ENCODE results near the gene SMARCAD1. TPM values are rescaled to one million over a fixed set of nuclear protein-coding genes. Genes with fewer than 3 reads are reported as not detected.

The SMARCAD1 gene
- total RNA-seq, 1 donor from 2014 or later: 24.2 TPM

- no peaks in the 10 kb centered on the region for H3K36me3 ChIP-seq
- H3K4me1 ChIP-seq: no peaks in the 10 kb centered on the region
- intact Hi-C loops (cut with DNase I): no loop called here
- no peaks in the 10 kb centered on the region for H3K9me3 ChIP-seq
- ATAC-seq: no peak
- no peak overlapping the region for H3K4me3 ChIP-seq
- no peak overlapping the region for H3K27ac ChIP-seq
- DNase-seq: no peak
- no peak for TF ChIP-seq CTCF (IDR thresholded peaks at IDR 0.05)
- no peaks in the 10 kb centered on the region for H3K27me3 ChIP-seq (ENCODE audit: low read depth)
Measured at GRCh38 chr4:94181815-94182214, 25.9 kb upstream of the SMARCAD1 start.

- no peak overlapping the region for H3K27ac ChIP-seq
- peaks cover 14% of the 10 kb centered on the region for H3K9me3 ChIP-seq
- no peak overlapping the region for H3K4me3 ChIP-seq
- TF ChIP-seq CTCF (IDR thresholded peaks at IDR 0.05): no peak
- no peaks in the 10 kb centered on the region for H3K36me3 ChIP-seq
- no peaks in the 10 kb centered on the region for H3K27me3 ChIP-seq (ENCODE audit: low read depth)
- DNase-seq (no peak), ATAC-seq (no peak)
- intact Hi-C loops (cut with DNase I): no loop called here
- H3K4me1 ChIP-seq: no peaks in the 10 kb centered on the region
Measured at GRCh38 chr4:94202769-94203168, 4.9 kb upstream of the SMARCAD1 start.

GRCh38 chr4:94208266-94208665 is 601 bp downstream of the SMARCAD1 start:
- Histone ChIP-seq H3K9me3 (no peaks in the 10 kb centered on the region), H3K4me1 (peaks cover 19% of the 10 kb centered on the region), H3K4me3 (peak overlapping the region; percentile 66), H3K36me3 (peaks cover 35% of the 10 kb centered on the region), H3K27ac (peak overlapping the region; percentile 94), H3K27me3 (ENCODE audit: low read depth) (no peaks in the 10 kb centered on the region)
- intact Hi-C loops (cut with DNase I): no loop called here
- ATAC-seq (no peak), DNase-seq (no peak)
- no peak for TF ChIP-seq CTCF (IDR thresholded peaks at IDR 0.05)

GRCh38 chr4:94208918-94209317 is 1.3 kb downstream of the SMARCAD1 start:
- DNase-seq: no peak

GRCh38 chr4:94211861-94212260 is 4.2 kb downstream of the SMARCAD1 start:
- Histone ChIP-seq H3K36me3 (peaks cover 65% of the 10 kb centered on the region), H3K9me3 (no peaks in the 10 kb centered on the region), H3K27ac (no peak overlapping the region), H3K27me3 (ENCODE audit: low read depth) (no peaks in the 10 kb centered on the region), H3K4me3 (no peak overlapping the region), H3K4me1 (peaks cover 19% of the 10 kb centered on the region)
- no peak for ATAC-seq
- DNase-seq: no peak
- intact Hi-C loops (cut with DNase I): no loop called here
- TF ChIP-seq CTCF (IDR thresholded peaks at IDR 0.05): no peak

More at GRCh38 chr4:94208918-94209317, 1.3 kb downstream of the SMARCAD1 start:
- no peaks in the 10 kb centered on the region for H3K9me3 ChIP-seq
- no peak for TF ChIP-seq CTCF (IDR thresholded peaks at IDR 0.05)
- H3K27ac ChIP-seq: no peak overlapping the region
- intact Hi-C loops (cut with DNase I): no loop called here
- ATAC-seq: no peak
- no peaks in the 10 kb centered on the region for H3K27me3 ChIP-seq (ENCODE audit: low read depth)
- H3K4me3 ChIP-seq: peak overlapping the region; percentile 66
- peaks cover 19% of the 10 kb centered on the region for H3K4me1 ChIP-seq
- H3K36me3 ChIP-seq: peaks cover 42% of the 10 kb centered on the region
